ENCODE results near the gene KSR1.

Gene KSR1

DNA sequence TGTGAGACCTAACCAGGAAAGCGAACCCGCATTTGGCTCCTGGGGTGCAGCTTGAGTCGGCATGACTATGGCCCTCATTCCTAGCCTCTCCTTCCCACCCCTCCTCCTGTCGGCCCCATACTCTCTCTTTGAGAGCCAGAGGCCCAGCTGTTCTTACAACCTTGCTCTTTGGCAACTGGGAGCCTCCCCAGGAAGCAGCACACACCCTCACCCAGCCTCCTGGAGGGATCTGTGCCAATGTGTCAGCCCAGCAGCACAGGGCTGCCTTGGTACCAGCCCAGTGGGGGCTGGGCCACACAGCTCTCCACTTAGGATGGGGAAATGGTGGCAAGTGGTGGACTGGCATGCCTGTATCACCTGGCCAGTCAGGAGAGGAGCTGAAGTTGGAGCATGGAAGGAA lies 104.4 kb downstream of the KSR1 start:
- no peak for TF ChIP-seq ZNF274 (IDR thresholded peaks at IDR 0.05; ENCODE audit: low read depth, low read length)
- H3K4me3 ChIP-seq (ENCODE audit: low read length) = no peak overlapping the region

- no peak for TF ChIP-seq ZNF274 (IDR thresholded peaks at IDR 0.05; ENCODE audit: low read depth, low read length)
These were observed 106.7 kb downstream of the KSR1 start for GRCh38 chr17:27562777-27563455.

GRCh38 chr17:27563532-27563931 lies 107.3 kb downstream of the KSR1 start:
- no peak overlapping the region for H3K4me3 ChIP-seq (ENCODE audit: low read length)
- TF ChIP-seq ZNF274 (IDR thresholded peaks at IDR 0.05; ENCODE audit: low read depth, low read length) = no peak

More at GRCh38 chr17:27562777-27563455, 106.7 kb downstream of the KSR1 start:
- no peak overlapping the region for H3K4me3 ChIP-seq (ENCODE audit: low read length)

- H3K4me3 ChIP-seq (ENCODE audit: low read length) = no peak overlapping the region
- TF ChIP-seq ZNF274 (IDR thresholded peaks at IDR 0.05; ENCODE audit: low read depth, low read length) = no peak
These were observed 108.2 kb downstream of the KSR1 start for GRCh38 chr17:27564463-27564862.

DNA sequence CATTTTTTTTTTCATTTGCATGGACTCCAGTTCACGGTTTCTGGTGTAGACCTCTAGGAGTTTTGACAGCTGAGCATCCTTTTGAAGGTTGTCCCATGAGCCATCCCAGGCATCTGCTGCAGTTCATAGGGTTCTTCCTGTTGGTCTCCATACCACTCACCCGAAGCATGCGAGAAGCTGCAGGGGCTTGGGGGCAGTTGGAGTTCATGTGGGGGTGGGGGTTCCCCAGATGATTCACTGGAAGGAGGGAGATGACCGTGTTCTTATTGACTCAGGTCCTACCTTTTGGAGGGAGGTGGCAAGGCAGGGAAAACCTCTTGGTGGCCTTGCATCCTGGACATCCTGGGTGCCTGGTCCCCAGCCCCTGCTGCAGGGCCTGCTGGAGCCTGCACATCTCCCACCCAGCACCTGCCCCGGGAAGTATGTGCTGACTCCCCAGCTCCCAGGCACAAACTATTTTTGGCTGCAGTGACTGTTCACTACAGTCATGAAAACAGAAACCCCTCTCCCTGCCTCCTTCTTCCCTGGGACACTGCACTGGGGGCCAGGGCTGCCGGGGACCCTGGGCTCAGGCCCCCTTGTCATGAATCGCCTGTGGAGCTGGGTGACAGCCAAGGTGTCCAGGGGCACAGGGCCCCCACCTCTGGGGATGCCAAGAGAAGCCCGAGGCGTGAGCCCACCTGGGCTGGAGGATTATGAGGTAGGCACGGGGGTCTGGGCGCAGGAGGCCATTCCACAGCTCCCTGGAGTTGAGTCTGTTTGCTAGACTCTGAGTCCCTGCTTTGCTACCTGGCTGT lies 109.8 kb downstream of the KSR1 start:
- no peak for TF ChIP-seq ZNF274 (IDR thresholded peaks at IDR 0.05; ENCODE audit: low read depth, low read length)
- H3K4me3 ChIP-seq (ENCODE audit: low read length) = no peak overlapping the region

GRCh38 chr17:27566671-27567562 lies 110.7 kb downstream of the KSR1 start:
- TF ChIP-seq ZNF274 (IDR thresholded peaks at IDR 0.05; ENCODE audit: low read depth, low read length) = no peak
- H3K4me3 ChIP-seq (ENCODE audit: low read length) = no peak overlapping the region

- TF ChIP-seq ZNF274 (IDR thresholded peaks at IDR 0.05; ENCODE audit: low read depth, low read length) = no peak
- no peak overlapping the region for H3K4me3 ChIP-seq (ENCODE audit: low read length)
These were observed 111.3 kb downstream of the KSR1 start for GRCh38 chr17:27567563-27567859.

- no peak for TF ChIP-seq ZNF274 (IDR thresholded peaks at IDR 0.05; ENCODE audit: low read depth, low read length)
- H3K4me3 ChIP-seq (ENCODE audit: low read length) = no peak overlapping the region
These were observed 112.0 kb downstream of the KSR1 start for GRCh38 chr17:27568216-27568615.

DNA sequence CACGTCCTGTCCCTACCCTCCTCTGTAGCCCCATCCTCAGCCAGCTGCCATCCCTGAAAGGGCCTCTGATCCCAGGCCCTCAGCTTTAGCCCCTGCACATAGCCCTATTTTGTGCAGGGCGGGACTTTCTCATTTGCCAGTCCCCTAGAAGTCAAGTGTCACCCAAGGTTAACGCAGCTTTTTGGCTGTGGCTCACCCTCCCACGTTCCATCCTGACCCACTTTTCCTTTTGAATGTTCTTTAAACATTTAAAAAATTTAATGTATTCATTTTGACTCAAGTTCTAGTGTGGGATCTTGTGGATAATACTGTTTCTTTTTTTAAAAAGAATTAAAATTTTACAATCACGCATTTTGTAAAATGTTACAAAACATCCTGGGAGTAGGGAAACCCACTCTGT lies 112.6 kb downstream of the KSR1 start:
- TF ChIP-seq ZNF274 (IDR thresholded peaks at IDR 0.05; ENCODE audit: low read depth, low read length) = no peak
- H3K4me3 ChIP-seq (ENCODE audit: low read length) = no peak overlapping the region

DNA sequence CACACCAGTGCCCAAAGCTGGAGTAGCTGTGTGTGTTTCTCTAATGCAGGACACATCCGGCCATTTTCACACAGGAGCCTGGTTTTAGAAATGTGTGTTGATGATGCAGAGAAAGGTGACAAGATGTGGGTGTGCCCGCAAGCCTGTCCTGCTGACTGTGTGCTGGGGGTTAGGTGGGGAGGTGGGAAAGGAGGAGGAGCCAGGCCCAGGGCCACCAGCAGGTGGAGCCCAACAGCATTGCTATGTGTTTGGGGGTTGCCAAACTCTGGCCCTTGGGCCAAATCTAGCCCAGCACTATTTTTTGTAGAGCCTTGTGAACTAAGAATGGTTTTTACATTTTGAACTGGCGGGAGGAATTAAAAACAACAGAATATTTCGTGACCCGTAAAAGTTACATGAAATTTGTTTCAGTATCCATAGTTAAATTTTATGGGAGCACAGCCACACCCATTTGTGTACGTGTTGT lies 113.0 kb downstream of the KSR1 start:
- H3K4me3 ChIP-seq (ENCODE audit: low read length) = no peak overlapping the region
- no peak for TF ChIP-seq ZNF274 (IDR thresholded peaks at IDR 0.05; ENCODE audit: low read depth, low read length)

DNA sequence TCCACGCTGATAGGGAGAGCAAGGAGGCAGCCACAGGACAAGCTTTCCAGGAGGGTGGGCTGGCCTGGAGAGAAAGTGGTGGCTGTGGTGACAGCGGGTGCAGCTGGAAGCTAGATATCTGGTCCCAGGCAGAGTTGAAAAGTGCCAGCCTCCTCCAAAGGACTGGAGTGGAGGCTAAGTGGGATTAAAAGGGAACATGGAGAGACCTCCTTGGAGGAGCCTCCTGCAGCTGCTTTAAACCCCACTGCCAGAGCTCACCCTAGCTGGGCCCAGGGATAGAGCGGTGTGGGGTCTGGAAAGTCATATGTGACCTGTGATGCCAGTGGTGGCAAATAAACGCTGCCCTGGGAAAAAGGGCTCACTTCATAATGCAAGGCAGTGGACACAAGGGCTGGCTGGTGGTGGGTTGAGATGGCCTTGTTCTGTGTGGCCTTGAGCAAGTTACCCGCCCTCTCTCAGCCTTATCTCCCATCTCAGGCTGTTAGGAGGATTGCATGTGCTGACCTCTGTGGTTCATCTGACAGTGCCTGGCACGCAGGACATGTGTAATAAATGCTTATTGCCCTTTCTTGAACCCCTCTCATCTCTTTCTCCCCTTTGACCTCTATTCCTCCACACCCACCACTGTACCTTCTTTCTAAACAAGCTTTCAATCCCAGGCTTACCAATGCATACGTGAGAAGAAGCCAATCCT lies 113.8 kb downstream of the KSR1 start:
- no peak for TF ChIP-seq ZNF274 (IDR thresholded peaks at IDR 0.05; ENCODE audit: low read depth, low read length)
- no peak overlapping the region for H3K4me3 ChIP-seq (ENCODE audit: low read length)

DNA sequence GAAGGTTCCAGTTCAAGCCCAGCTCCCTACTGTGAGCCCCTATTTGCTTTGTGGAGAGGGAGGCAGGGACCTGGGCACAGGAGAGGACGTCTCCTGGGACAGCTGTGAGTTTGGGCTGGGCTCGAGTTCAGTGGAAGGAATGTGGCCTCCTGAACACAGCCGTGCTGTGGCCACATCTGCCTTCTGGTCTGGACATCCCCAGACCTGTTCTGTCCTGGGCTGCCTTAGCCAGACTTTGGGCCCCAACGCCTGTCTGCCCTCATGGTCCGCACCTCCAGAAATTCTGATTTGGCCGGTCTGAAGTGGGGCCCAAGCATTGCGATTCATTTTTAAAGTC lies 114.3 kb downstream of the KSR1 start:
- TF ChIP-seq ZNF274 (IDR thresholded peaks at IDR 0.05; ENCODE audit: low read depth, low read length) = no peak
- no peak overlapping the region for H3K4me3 ChIP-seq (ENCODE audit: low read length)

DNA sequence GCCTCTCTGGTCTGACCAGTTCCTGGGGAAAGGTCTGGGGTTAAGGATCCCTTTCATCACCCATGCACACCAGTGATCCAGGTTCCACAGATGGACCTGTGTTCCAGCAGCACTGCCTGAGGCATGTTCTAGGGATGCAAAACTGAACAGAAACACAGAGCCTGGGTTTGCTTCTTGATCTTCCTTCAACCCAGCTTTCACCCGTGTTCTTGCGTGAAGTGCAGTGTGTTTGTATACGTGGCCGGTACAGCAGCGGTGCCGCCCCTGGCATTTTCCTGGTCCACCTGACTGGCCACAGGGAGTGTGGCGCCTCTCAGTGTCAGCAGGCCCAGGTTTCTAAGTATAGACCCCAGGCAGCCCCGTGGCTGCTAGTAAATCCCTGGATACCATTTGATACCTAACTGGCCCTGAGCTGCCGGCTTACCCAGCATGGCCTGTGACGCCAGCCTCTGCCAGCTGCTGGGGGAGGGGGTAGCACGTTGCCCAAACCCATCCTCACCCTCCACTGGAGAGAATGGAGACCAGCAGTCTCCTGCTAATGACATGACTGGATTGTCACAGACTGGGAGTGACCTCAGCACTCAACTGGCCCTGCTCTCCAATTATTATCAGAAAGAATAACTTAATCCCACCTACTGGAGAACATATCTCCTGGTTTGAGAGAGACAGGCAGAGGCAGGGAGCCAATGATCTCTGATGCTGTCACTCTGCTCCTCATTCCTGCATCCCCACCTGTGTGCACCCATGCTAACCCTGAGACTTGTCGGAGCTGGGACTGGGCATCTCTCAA lies 115.5 kb downstream of the KSR1 start:
- H3K4me3 ChIP-seq (ENCODE audit: low read length) = no peak overlapping the region
- TF ChIP-seq ZNF274 (IDR thresholded peaks at IDR 0.05; ENCODE audit: low read depth, low read length) = no peak
